K562 (cell line): ENCODE results near the gene UMODL1. TPM values are rescaled to one million over a fixed set of nuclear protein-coding genes. Genes with fewer than 3 reads are reported as not detected.

ENCODE experiments used
- ATAC-seq: fragments of 200-7000 bp; cut with Tn5 transposase; 3 replicates; pipeline ENCODE4 v1.9.1; 2020; ENCODE audit warnings: moderate library complexity
- BruUV-seq: library from RNA; stranded (reverse); fragments of 400-500 nt; replicated peaks from 2 replicates; lab custom pipeline; 2021; lab: Mats Ljungman, UMichigan
- CTCF ChIA-PET: fragments of 300-600 bp; formaldehyde crosslinking; extraction: SDS; loops from one replicate; lab custom pipeline; 2021; ENCODE audit warnings: low intra/inter-chr PET ratio; lab: Yijun Ruan, JAX
- POLR2A ChIA-PET: fragments of 300-600, 350-650 bp; sonication (Branson Sonifier 250); formaldehyde crosslinking; extraction: SDS; loops from one replicate; lab custom pipeline; 2021; ENCODE audit warnings: antibody characterized with exemption, inconsistent platforms; lab: Yijun Ruan, JAX
- DNase-seq, 4 experiments: peaks; one replicate each; pipeline versions ENCODE4 v3.0.0 to v3.0.0-alpha.2; 2011 to 2018; ENCODE audit warnings: low spot score in 3 of 4, mixed read lengths in 3 of 4; ENCODE audit errors: extremely low read depth in 1 of 4
- FAIRE-seq: peaks from 2 replicates; lab custom pipeline; 2011; peaks lifted over from hg19 to GRCh38; lab: Jason Lieb, UNC
- H2AFZ ChIP-seq: 2 replicates; pipeline ENCODE4 v1.6.0; 2011; ENCODE audit warnings: low read depth, low read length, control low read depth, inconsistent platforms
- H3K27ac ChIP-seq: fragments of 200-600 bp; 3 replicates; pipeline ENCODE4 v1.8.0; 2011; ENCODE audit warnings: low read depth, mild to moderate bottlenecking, control low read depth, inconsistent platforms, low read length, moderate library complexity, mixed read lengths; ENCODE audit errors: extremely low read depth
- H3K27me3 ChIP-seq, 2 experiments: fragments of 300-600 bp in 1 of 2; 2 replicates in 1 of 2; 3 replicates in 1 of 2; pipeline versions ENCODE4 v1.6.0 to v1.8.0; 2011; ENCODE audit warnings: inconsistent platforms in 2 of 2, low read length in 2 of 2, mild to moderate bottlenecking in 1 of 2, mixed read lengths in 1 of 2, moderate library complexity in 1 of 2; ENCODE audit not compliant: control insufficient read depth in 2 of 2, insufficient read depth in 2 of 2
- H3K36me3 ChIP-seq: fragments of 300-600 bp; 3 replicates; pipeline ENCODE4 v1.8.0; 2011; ENCODE audit warnings: mild to moderate bottlenecking, low read length, inconsistent platforms; ENCODE audit not compliant: control insufficient read depth, insufficient read depth
- H3K4me1 ChIP-seq, 2 experiments: fragments of 200-600 bp in 1 of 2; replicated peaks in 1 of 2; 2 replicates in 1 of 2; 3 replicates in 1 of 2; pipeline versions ENCODE4 v1.5.1 to v1.8.0; 2011; ENCODE audit warnings: inconsistent platforms in 2 of 2, low read length in 2 of 2, mild to moderate bottlenecking in 1 of 2, mixed read lengths in 1 of 2, moderate library complexity in 1 of 2; ENCODE audit not compliant: control insufficient read depth in 2 of 2, insufficient read depth in 2 of 2
- H3K4me2 ChIP-seq: 2 replicates; pipeline ENCODE4 v1.6.1; 2011; ENCODE audit warnings: low read length, control low read depth, inconsistent platforms, mixed read lengths; ENCODE audit not compliant: insufficient read depth
- H3K4me3 ChIP-seq: fragments of 200-600 bp; sonication (generic), shearing (Covaris generic); 2 replicates; pipeline ENCODE4 v1.5.1; 2016; ENCODE audit warnings: control low read depth, inconsistent platforms
- H3K79me2 ChIP-seq: fragments of 200-600 bp; 3 replicates; pipeline ENCODE4 v1.8.0; 2011; ENCODE audit warnings: low read length, inconsistent platforms; ENCODE audit not compliant: control insufficient read depth, insufficient read depth
- H3K9ac ChIP-seq, 2 experiments: 2 replicates each; pipeline versions ENCODE4 v1.6.0 to v1.6.1; 2011; ENCODE audit warnings: low read depth in 2 of 2, low read length in 2 of 2, control low read depth in 1 of 2, inconsistent platforms in 1 of 2, mild to moderate bottlenecking in 1 of 2, mixed read lengths in 1 of 2; ENCODE audit not compliant: insufficient read depth in 1 of 2
- H3K9me1 ChIP-seq: one replicate; pipeline ENCODE4 v1.6.0; 2011; ENCODE audit warnings: inconsistent platforms, mild to moderate bottlenecking, low read length, moderate library complexity; ENCODE audit not compliant: control insufficient read depth, insufficient read depth
- H3K9me3 ChIP-seq: replicated peaks from 2 replicates; pipeline ENCODE4 v1.5.1; 2011; ENCODE audit warnings: low read depth, low read length, inconsistent platforms; ENCODE audit not compliant: control insufficient read depth, insufficient read depth
- H4K20me1 ChIP-seq: replicated peaks from 2 replicates; pipeline ENCODE4 v1.6.1; 2011; ENCODE audit warnings: low read length, inconsistent platforms, mixed read lengths; ENCODE audit not compliant: control insufficient read depth, insufficient read depth
- ADNP ChIP-seq: fragments of 200-800 bp; sonication (Bioruptor generic); IDR thresholded peaks from 2 replicates; pipeline ENCODE4 v1.6.1; 2016; ENCODE audit warnings: missing genetic modification characterization, missing compliant biosample characterization
- BCOR ChIP-seq: fragments of 450-650 bp; IDR thresholded peaks from 2 replicates; pipeline ENCODE4 v1.6.1; 2016
- BRCA1 ChIP-seq, 2 experiments: fragments of 450-650 bp in 1 of 2; sonication (generic) in 1 of 2; formaldehyde crosslinking in 1 of 2; IDR thresholded peaks; 2 replicates each; pipeline versions ENCODE4 v1.5.0 to v1.6.1; 2017 to 2020; ENCODE audit warnings: mild to moderate bottlenecking in 1 of 2, missing genetic modification reagents in 1 of 2
- CBX8 ChIP-seq: fragments of 200-600 bp; sonication (generic); IDR thresholded peaks from 2 replicates; pipeline ENCODE4 v1.6.1; 2012; ENCODE audit warnings: borderline replicate concordance, mixed run types, low read depth, mild to moderate bottlenecking, moderate library complexity, mixed read lengths, low read length, control low read depth, inconsistent platforms; ENCODE audit not compliant: poor library complexity, severe bottlenecking; ENCODE audit errors: extremely low read depth
- CEBPG ChIP-seq, 3 experiments: fragments of 200-800 bp in 1 of 3; sonication (Bioruptor generic) in 1 of 3; sonication (generic) in 1 of 3; formaldehyde crosslinking in 1 of 3; IDR thresholded peaks in 2 of 3; conservative IDR thresholded peaks in 1 of 3; 2 replicates each; pipeline versions ENCODE4 v1.6.1 to v1.8.0; 2016 to 2022; ENCODE audit warnings: missing compliant biosample characterization in 2 of 3, missing genetic modification characterization in 2 of 3, mild to moderate bottlenecking in 1 of 3, missing genetic modification reagents in 1 of 3
- COPS2 ChIP-seq: fragments of 450-650 bp; conservative IDR thresholded peaks from 2 replicates; pipeline ENCODE4 v1.6.1; 2016; ENCODE audit warnings: mild to moderate bottlenecking, moderate library complexity
- ELF2 ChIP-seq: fragments of 250-450 bp; sonication (Bioruptor Pico); IDR thresholded peaks from 2 replicates; pipeline ENCODE4 v1.5.0; 2021; ENCODE audit warnings: mild to moderate bottlenecking
- FOXA3 ChIP-seq, 2 experiments: fragments of 450-650 bp in 1 of 2; sonication (generic) in 1 of 2; formaldehyde crosslinking; IDR thresholded peaks in 1 of 2; conservative IDR thresholded peaks in 1 of 2; 2 replicates each; pipeline versions ENCODE4 v1.4.0 to v1.8.0; 2020 to 2022; ENCODE audit warnings: mild to moderate bottlenecking in 2 of 2, missing genetic modification reagents in 1 of 2
- HMGN3 ChIP-seq: IDR thresholded peaks from 2 replicates; pipeline ENCODE4 v1.6.1; 2011; ENCODE audit warnings: borderline replicate concordance, low read depth, mild to moderate bottlenecking, mixed read lengths, low read length; ENCODE audit not compliant: insufficient read length; ENCODE audit errors: extremely low read depth
- HNRNPLL ChIP-seq: fragments of 200-400 bp; formaldehyde crosslinking; IDR thresholded peaks from 2 replicates; pipeline ENCODE4 v1.6.1; 2017; ENCODE audit warnings: low read length, low read depth, mild to moderate bottlenecking; ENCODE audit not compliant: poor library complexity, severe bottlenecking
- KLF1 ChIP-seq: fragments of 450-650 bp; IDR thresholded peaks from 2 replicates; pipeline ENCODE4 v1.6.1; 2016; ENCODE audit warnings: missing genetic modification characterization, missing compliant biosample characterization
- LARP7 ChIP-seq: fragments of 450-650 bp; IDR thresholded peaks from 2 replicates; pipeline ENCODE4 v1.6.1; 2016
- PTBP1 ChIP-seq: fragments of 200-400 bp; formaldehyde crosslinking; IDR thresholded peaks from 2 replicates; pipeline ENCODE4 v1.6.1; 2017; ENCODE audit warnings: low read depth, low read length
- ZNF354B ChIP-seq: fragments of 250-450 bp; sonication (Bioruptor Pico); IDR thresholded peaks from 2 replicates; pipeline ENCODE4 v1.4.0; 2020
- WGBS: fragments of 100-300 bp; shearing (Covaris generic); methylation state at CpG from one replicate; pipeline ENCODE4 v1.1.6; 2016; ENCODE audit warnings: low coverage, mixed read lengths; ENCODE audit not compliant: insufficient coverage; ENCODE audit errors: missing lambda C conversion rate; 5-methylcytosine and 5-hydroxymethylcytosine counted together
- in situ Hi-C: fragments of 300-500 bp; cut with MboI; formaldehyde crosslinking; loops from 4 replicates; pipeline ENCODE4 v1.15.0; 2018; ENCODE audit warnings: inconsistent platforms, mixed read lengths
- intact Hi-C: fragments of 100-400 bp; cut with micrococcal nuclease; formaldehyde crosslinking; loops from 2 replicates; pipeline ENCODE4 v1.14.2; 2022
- polyA plus RNA-seq, 8 experiments: library from polyadenylated mRNA; depleted of rRNA in 4 of 8; stranded (reverse) in 5 of 8; unstranded in 3 of 8; fragments of >200 nt; fragmentation: Nextera tagmentation in 2 of 8; fragmentation: Illumina TruSeq in 1 of 8; extraction: Ambion mirVana in 2 of 8; extraction: Trizol in 1 of 8; gene quantifications; 2 replicates each; pipeline versions ENCODE4 v1.2.1 to v1.2.3, GENCODE V29; 2011 to 2014; ENCODE audit warnings: inconsistent platforms in 1 of 8, missing spikeins in 1 of 8
- total RNA-seq, 7 experiments: library from RNA; depleted of rRNA in 6 of 7; stranded (reverse); fragments of >200 nt in 6 of 7; fragmentation: Illumina TruSeq in 2 of 7; extraction: Trizol in 2 of 7; gene quantifications; 2 replicates each; pipeline versions ENCODE4 v1.2.1 to v1.2.3, GENCODE V29; 2011 to 2021; ENCODE audit warnings: low replicate concordance in 1 of 7
- TF ChIP-seq, protein P1 (sequence below), 3 experiments: fragments of 200-800 bp in 1 of 3; sonication (Bioruptor generic) in 1 of 3; sonication (generic) in 1 of 3; formaldehyde crosslinking in 1 of 3; IDR thresholded peaks; 2 replicates each; pipeline versions ENCODE4 v1.6.1 to v1.8.0; 2016 to 2022; ENCODE audit warnings: mild to moderate bottlenecking in 2 of 3, missing compliant biosample characterization in 2 of 3, missing genetic modification characterization in 2 of 3, missing genetic modification reagents in 1 of 3
- TF ChIP-seq, protein P2 (sequence below): fragments of 250-450 bp; sonication (Bioruptor Pico); IDR thresholded peaks from 2 replicates; pipeline ENCODE4 v1.5.0; 2021; ENCODE audit warnings: mild to moderate bottlenecking, borderline replicate concordance

UMODL1 gene
- total and polyA plus RNA-seq, 9 of the 15 experiments (the other 6 are each of a cell fraction or from before 2014, with no cell fraction given), result not detected

DNA sequence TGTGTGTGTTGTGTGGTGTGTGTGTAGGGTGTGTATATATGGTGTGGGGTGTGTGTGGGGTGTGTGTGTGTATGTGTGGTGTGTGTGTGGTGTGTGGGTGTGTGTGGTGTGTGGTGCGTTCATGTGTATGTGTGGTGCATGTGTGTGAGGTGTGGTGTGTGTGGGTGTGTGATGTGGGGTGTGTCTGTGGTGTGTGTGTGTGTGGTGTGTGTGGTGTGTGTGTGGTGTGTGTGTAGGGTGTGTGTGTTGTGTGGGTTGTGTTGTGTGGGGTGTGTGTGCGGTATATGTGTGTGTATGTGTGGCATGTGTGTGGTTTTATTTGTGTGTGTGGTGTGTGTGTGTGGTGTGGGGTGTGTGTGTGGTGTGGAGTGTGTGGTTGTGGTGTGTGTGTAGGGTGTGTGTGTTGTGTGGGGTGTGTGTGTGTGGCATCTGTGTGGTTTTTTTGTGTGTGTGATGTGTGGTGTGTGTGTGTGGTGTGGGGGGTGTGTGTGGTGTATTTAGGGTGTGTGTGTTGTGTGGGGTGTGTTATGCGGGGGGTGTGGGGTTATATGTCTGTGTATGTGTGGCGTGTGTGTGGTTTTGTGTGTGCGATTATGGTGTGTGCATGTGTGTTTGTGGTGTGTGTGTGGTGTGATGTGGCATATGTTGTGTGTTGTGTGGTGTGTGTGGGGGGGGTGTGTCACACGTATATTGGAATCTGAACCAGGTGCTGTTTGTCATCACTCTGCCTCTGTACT lies 43.9 kb upstream of the UMODL1 start:
- intact Hi-C loops, result loop anchor here (10.0 kb wide), 1 partner anchor 58 kb away; no protein-coding TSS in a partner anchor
- peak; percentile 80 for FAIRE-seq
- peak; percentile 41; the same call in 1 of the 2 replicates for TF ChIP-seq ADNP (tag)
- TF ChIP-seq LARP7, result no peak
- TF ChIP-seq KLF1, result no peak
- no peak for TF ChIP-seq ELF2 (CRISPR knock-in tag)
- TF ChIP-seq CBX8, result no peak
- no peak for TF ChIP-seq HMGN3
- no peak for TF ChIP-seq PTBP1
- no peak for TF ChIP-seq CEBPG (CRISPR knock-in tag; IDR thresholded peaks at IDR 0.05)
- no peak for TF ChIP-seq CEBPG (tag; conservative IDR thresholded peaks at IDR 0.05 in 1 of 2, IDR thresholded peaks at IDR 0.05 in 1 of 2)
- no peak for TF ChIP-seq HNRNPLL
- no peak for TF ChIP-seq COPS2
- TF ChIP-seq, protein P1, sequence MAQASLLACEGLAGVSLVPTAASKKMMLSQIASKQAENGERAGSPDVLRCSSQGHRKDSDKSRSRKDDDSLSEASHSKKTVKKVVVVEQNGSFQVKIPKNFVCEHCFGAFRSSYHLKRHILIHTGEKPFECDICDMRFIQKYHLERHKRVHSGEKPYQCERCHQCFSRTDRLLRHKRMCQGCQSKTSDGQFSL (CRISPR knock-in tag; IDR thresholded peaks at IDR 0.05), result peak; percentile 33; the same call in 1 of the 2 replicates
- TF ChIP-seq, protein P1 (tag; IDR thresholded peaks at IDR 0.05), result no peak
- TF ChIP-seq ZNF354B (CRISPR knock-in tag), result no peak
- peak; percentile 11; the same call in 1 of the 2 replicates for TF ChIP-seq BCOR
- TF ChIP-seq FOXA3 (CRISPR knock-in tag; conservative IDR thresholded peaks at IDR 0.05 in 1 of 2, IDR thresholded peaks at IDR 0.05 in 1 of 2), result no peak
- TF ChIP-seq, protein P2, sequence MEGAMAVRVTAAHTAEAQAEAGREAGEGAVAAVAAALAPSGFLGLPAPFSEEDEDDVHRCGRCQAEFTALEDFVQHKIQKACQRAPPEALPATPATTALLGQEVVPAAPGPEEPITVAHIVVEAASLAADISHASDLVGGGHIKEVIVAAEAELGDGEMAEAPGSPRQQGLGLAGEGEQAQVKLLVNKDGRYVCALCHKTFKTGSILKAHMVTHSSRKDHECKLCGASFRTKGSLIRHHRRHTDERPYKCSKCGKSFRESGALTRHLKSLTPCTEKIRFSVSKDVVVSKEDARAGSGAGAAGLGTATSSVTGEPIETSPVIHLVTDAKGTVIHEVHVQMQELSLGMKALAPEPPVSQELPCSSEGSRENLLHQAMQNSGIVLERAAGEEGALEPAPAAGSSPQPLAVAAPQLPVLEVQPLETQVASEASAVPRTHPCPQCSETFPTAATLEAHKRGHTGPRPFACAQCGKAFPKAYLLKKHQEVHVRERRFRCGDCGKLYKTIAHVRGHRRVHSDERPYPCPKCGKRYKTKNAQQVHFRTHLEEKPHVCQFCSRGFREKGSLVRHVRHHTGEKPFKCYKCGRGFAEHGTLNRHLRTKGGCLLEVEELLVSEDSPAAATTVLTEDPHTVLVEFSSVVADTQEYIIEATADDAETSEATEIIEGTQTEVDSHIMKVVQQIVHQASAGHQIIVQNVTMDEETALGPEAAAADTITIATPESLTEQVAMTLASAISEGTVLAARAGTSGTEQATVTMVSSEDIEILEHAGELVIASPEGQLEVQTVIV (CRISPR knock-in tag), result no peak
- TF ChIP-seq BRCA1 (IDR thresholded peaks at IDR 0.05), result no peak
- no peak for TF ChIP-seq BRCA1 (CRISPR knock-in tag; IDR thresholded peaks at IDR 0.05)

More for the DNA sequence above, 43.9 kb upstream of the UMODL1 start:
- Histone ChIP-seq H3K27me3 (peaks cover 68 to 77% of the 10 kb centered on the region in 2 experiments), H3K9me1 (no peaks in the 10 kb centered on the region), H3K4me3 (no peak overlapping the region), H4K20me1 (peaks cover 13% of the 10 kb centered on the region; the same call in 1 of the 2 replicates), H3K27ac (no peak overlapping the region), H3K36me3 (no peaks in the 10 kb centered on the region), H3K79me2 (no peaks in the 10 kb centered on the region), H3K9ac (no peak overlapping the region), H3K9me3 (no peaks in the 10 kb centered on the region), H3K4me1 (peaks cover 0 to 3% of the 10 kb centered on the region in 2 experiments; a peak in 1 of 5 replicates), H3K4me2 (no peak overlapping the region), H2AFZ (0 out of 2 replicates have a peak overlapping the region, but pooled peaks have one; percentile 16)
- no peak for ATAC-seq
- BruUV-seq, result no TSS peak
- 11% methylated on average over 6 of the region's 6 CpGs for WGBS
- ChIA-PET CTCF (no interaction called here), POLR2A (interaction anchor here (1.1 kb wide), 1 partner anchor 12 kb away, joined by 4 read pairs; no protein-coding TSS in a partner anchor)
- in situ Hi-C loops, result no loop called here
- DNase-seq, result no peak
